HL-60 (cell line): ENCODE measurements around the gene WBP1.
A peak's percentile ranks its signal among the peaks of the same experiment; 100 is the strongest.
"Not testable (repeated sequence)": the region's sequence is repeated elsewhere in the genome, so short reads cannot be mapped to it uniquely, and the experiment has no call there.

Source experiments
- DNase-seq, 2 experiments: peaks; one replicate each; pipeline ENCODE4 v3.0.0-alpha.2; 2010 to 2020; ENCODE audit warnings: low read depth in 1 of 2, low spot score in 1 of 2
- H3K27ac ChIP-seq: fragments of 250-450 bp; sonication (Bioruptor Pico); replicated peaks from 2 replicates; pipeline ENCODE4 v1.5.1; 2020; ENCODE audit warnings: mild to moderate bottlenecking, moderate library complexity
- H3K27me3 ChIP-seq: fragments of 250-450 bp; sonication (Bioruptor Pico); 2 replicates; pipeline ENCODE4 v1.5.1; 2021; ENCODE audit warnings: mild to moderate bottlenecking, moderate library complexity; ENCODE audit not compliant: insufficient read depth, poor library complexity, severe bottlenecking
- H3K4me3 ChIP-seq: replicated peaks from 2 replicates; pipeline ENCODE4 v1.5.1; 2011; ENCODE audit warnings: mild to moderate bottlenecking, control low read depth, low read length; ENCODE audit not compliant: insufficient read depth
- GABPA ChIP-seq: IDR thresholded peaks from 2 replicates; pipeline ENCODE4 v1.6.1; 2012; ENCODE audit warnings: low read depth
- POLR2AphosphoS5 ChIP-seq: IDR thresholded peaks from 2 replicates; pipeline ENCODE4 v1.6.1; 2012; ENCODE audit warnings: low read depth
- SPI1 ChIP-seq: IDR thresholded peaks from 2 replicates; pipeline ENCODE4 v1.6.1; 2012; ENCODE audit warnings: low read depth, mild to moderate bottlenecking, borderline replicate concordance
- TF ChIP-seq, protein P1 (sequence below): IDR thresholded peaks from one replicate; pipeline ENCODE4 v1.5.1; 2011; ENCODE audit warnings: low read length, control low read depth, inconsistent platforms; ENCODE audit not compliant: insufficient read depth
- TF ChIP-seq, protein P2 (sequence below): IDR thresholded peaks from 2 replicates; pipeline ENCODE4 v1.6.1; 2012; ENCODE audit warnings: low read depth; ENCODE audit not compliant: insufficient replicate concordance

Gene WBP1

DNA sequence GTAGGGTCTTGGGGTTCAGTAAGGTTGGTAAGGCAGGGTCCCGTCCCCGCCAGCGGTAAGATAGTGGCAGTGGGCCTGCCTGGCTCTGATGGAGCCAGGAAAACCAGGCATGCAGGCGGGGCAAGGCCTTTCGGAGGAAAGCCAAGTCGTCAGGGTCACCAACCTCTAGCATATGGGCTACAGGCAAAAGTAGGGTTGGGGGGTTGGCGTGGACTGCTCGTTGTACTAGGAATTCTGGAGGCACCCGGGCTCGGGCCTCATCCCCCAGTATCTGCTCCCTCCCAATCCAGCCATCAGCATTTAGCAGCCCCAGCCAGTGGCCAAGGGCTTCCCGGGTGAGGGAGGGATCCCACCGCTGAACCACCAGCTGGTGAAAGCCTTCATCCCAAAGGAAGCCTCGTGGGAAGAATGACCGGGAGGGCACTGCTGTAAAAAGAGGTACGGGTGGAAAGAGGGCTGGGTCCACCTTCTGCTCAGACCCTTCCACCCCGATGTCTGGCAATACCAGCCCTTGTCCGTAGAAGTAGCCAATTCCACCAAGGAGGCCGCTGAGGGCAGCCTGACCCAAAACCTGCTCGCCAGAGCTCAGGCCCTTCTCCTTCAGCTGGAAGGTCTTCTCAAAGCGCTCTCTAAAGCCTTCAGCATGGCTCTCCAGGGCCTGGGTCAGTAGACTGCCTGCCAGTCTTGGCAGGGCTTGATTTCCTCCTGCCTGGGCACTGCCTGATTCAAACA is 4.0 kb downstream of the WBP1 start:
- TF ChIP-seq, protein P1, sequence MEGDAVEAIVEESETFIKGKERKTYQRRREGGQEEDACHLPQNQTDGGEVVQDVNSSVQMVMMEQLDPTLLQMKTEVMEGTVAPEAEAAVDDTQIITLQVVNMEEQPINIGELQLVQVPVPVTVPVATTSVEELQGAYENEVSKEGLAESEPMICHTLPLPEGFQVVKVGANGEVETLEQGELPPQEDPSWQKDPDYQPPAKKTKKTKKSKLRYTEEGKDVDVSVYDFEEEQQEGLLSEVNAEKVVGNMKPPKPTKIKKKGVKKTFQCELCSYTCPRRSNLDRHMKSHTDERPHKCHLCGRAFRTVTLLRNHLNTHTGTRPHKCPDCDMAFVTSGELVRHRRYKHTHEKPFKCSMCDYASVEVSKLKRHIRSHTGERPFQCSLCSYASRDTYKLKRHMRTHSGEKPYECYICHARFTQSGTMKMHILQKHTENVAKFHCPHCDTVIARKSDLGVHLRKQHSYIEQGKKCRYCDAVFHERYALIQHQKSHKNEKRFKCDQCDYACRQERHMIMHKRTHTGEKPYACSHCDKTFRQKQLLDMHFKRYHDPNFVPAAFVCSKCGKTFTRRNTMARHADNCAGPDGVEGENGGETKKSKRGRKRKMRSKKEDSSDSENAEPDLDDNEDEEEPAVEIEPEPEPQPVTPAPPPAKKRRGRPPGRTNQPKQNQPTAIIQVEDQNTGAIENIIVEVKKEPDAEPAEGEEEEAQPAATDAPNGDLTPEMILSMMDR: no peak
- TF ChIP-seq, protein P2, sequence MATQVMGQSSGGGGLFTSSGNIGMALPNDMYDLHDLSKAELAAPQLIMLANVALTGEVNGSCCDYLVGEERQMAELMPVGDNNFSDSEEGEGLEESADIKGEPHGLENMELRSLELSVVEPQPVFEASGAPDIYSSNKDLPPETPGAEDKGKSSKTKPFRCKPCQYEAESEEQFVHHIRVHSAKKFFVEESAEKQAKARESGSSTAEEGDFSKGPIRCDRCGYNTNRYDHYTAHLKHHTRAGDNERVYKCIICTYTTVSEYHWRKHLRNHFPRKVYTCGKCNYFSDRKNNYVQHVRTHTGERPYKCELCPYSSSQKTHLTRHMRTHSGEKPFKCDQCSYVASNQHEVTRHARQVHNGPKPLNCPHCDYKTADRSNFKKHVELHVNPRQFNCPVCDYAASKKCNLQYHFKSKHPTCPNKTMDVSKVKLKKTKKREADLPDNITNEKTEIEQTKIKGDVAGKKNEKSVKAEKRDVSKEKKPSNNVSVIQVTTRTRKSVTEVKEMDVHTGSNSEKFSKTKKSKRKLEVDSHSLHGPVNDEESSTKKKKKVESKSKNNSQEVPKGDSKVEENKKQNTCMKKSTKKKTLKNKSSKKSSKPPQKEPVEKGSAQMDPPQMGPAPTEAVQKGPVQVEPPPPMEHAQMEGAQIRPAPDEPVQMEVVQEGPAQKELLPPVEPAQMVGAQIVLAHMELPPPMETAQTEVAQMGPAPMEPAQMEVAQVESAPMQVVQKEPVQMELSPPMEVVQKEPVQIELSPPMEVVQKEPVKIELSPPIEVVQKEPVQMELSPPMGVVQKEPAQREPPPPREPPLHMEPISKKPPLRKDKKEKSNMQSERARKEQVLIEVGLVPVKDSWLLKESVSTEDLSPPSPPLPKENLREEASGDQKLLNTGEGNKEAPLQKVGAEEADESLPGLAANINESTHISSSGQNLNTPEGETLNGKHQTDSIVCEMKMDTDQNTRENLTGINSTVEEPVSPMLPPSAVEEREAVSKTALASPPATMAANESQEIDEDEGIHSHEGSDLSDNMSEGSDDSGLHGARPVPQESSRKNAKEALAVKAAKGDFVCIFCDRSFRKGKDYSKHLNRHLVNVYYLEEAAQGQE: no peak
- TF ChIP-seq POLR2AphosphoS5 (no peak), SPI1 (no peak), GABPA (no peak)
- H3K27me3 ChIP-seq: no peaks in the 10 kb centered on the region
- no peak for DNase-seq
- H3K27ac ChIP-seq: no peak overlapping the region
- H3K4me3 ChIP-seq: no peak overlapping the region

DNA sequence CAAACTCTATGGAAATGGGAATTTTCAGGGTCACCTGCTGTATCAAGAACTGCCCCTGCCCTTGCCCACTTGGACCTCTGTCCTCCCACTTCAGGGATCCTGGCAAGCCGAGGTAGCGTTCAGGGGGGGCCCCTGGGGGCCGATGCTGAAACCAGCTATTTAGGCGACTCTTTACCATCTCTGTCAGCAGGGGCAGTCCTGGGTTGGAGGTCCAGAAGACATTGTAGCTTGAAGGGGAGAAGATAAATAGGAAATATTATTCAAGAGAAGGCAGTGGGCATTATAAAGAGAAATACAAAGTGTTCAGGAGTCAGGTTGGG is 4.5 kb downstream of the WBP1 start:
- H3K27me3 ChIP-seq: no peaks in the 10 kb centered on the region
- H3K27ac ChIP-seq: no peak overlapping the region
- H3K4me3 ChIP-seq: no peak overlapping the region
- DNase-seq: no peak
- TF ChIP-seq, protein P1: no peak

GRCh38 chr2:74464406-74464805 is 6.2 kb downstream of the WBP1 start:
- no peak for DNase-seq
- TF ChIP-seq SPI1 (no peak), POLR2AphosphoS5 (no peak), GABPA (no peak)
- TF ChIP-seq, protein P2: no peak
- TF ChIP-seq, protein P1: no peak
- H3K27ac ChIP-seq: peak overlapping the region; percentile 78

GRCh38 chr2:74470742-74471141 is 12.5 kb downstream of the WBP1 start:
- not testable (repeated sequence) for H3K4me3 ChIP-seq, DNase-seq, H3K27me3 ChIP-seq, H3K27ac ChIP-seq

More at GRCh38 chr2:74464406-74464805, 6.2 kb downstream of the WBP1 start:
- Histone ChIP-seq H3K27me3 (no peaks in the 10 kb centered on the region), H3K4me3 (peak overlapping the region; percentile 84)
